ENCODE measurements around the gene PRPF8. TPM values are rescaled to one million over a fixed set of nuclear protein-coding genes. Genes with fewer than 3 reads are reported as not detected.
A peak's percentile ranks its signal among the peaks of the same experiment; 100 is the strongest.

Gene PRPF8
- total and polyA plus RNA-seq, 2 of the 8 experiments (the other 6 are each of a cell fraction or from before 2014, with no cell fraction given): 329 to 337 TPM

- TF ChIP-seq, protein P1, sequence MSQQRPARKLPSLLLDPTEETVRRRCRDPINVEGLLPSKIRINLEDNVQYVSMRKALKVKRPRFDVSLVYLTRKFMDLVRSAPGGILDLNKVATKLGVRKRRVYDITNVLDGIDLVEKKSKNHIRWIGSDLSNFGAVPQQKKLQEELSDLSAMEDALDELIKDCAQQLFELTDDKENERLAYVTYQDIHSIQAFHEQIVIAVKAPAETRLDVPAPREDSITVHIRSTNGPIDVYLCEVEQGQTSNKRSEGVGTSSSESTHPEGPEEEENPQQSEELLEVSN (IDR thresholded peaks at IDR 0.05): peak; percentile 97
- TF ChIP-seq TAF1 (IDR thresholded peaks at IDR 0.05; ENCODE audit: low read depth, low read length) (peak; percentile 11; the same call in 1 of the 2 replicates), TAF7 (optimal IDR thresholded peaks at IDR 0.05; ENCODE audit: borderline replicate concordance, low read depth, low read length) (no peak), CREB1 (IDR thresholded peaks at IDR 0.05) (0 out of 2 replicates have a peak, but pooled peaks have one; percentile 7), ASH2L (IDR thresholded peaks at IDR 0.05; ENCODE audit: low read length) (no peak), SAP30 (IDR thresholded peaks at IDR 0.05; ENCODE audit: insufficient read depth, insufficient replicate concordance, low read length) (peak; percentile 50), RAD21 (IDR thresholded peaks at IDR 0.05 in 1 of 2, conservative IDR thresholded peaks at IDR 0.05 in 1 of 2; ENCODE audit: low read depth in 2 of 2, low read length in 2 of 2) (peak; percentile 75 to 83)
- TF ChIP-seq, protein P2, sequence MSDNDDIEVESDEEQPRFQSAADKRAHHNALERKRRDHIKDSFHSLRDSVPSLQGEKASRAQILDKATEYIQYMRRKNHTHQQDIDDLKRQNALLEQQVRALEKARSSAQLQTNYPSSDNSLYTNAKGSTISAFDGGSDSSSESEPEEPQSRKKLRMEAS (IDR thresholded peaks at IDR 0.05): peak; percentile 87
Measured at GRCh38 chr17:1713878-1714426, 29.3 kb upstream of the PRPF8 start (continued).
